H1 (cell line): Measurements from ENCODE around the gene VDAC2. TPM values are rescaled to one million over a fixed set of nuclear protein-coding genes. Genes with fewer than 3 reads are reported as not detected.
"Not testable (repeated sequence)": the region's sequence is repeated elsewhere in the genome, so short reads cannot be mapped to it uniquely, and the experiment has no call there.

Source experiments
- CTCF ChIA-PET: fragments of 300-600 bp; sonication (Branson Sonifier 250); formaldehyde crosslinking; loops from one replicate; lab custom pipeline; 2021; ENCODE audit not compliant: partially characterized antibody; lab: Charles Lee
- POLR2A ChIA-PET: fragments of 300-600 bp; sonication (Branson Sonifier 250); formaldehyde crosslinking; loops from one replicate; lab custom pipeline; 2021; ENCODE audit warnings: inconsistent platforms; ENCODE audit not compliant: partially characterized antibody; lab: Charles Lee
- DNase-seq, 2 experiments: peaks; one replicate each; pipeline versions ENCODE4 v3.0.0 to v3.0.0-alpha.2; 2010 to 2022; ENCODE audit warnings: low spot score in 2 of 2, low read depth in 1 of 2, mixed read lengths in 1 of 2
- FAIRE-seq: peaks from 2 replicates; lab custom pipeline; 2011; peaks lifted over from hg19 to GRCh38; lab: Jason Lieb, UNC
- H2AFZ ChIP-seq: 2 replicates; pipeline ENCODE4 v1.8.1; 2012; ENCODE audit warnings: low read length, inconsistent platforms
- H2AK5ac ChIP-seq: 2 replicates; pipeline ENCODE4 v1.6.1; 2013; ENCODE audit warnings: low read depth, low read length
- H2BK120ac ChIP-seq: replicated peaks from 2 replicates; pipeline ENCODE3; 2013; ENCODE audit warnings: low read depth, low read length, inconsistent platforms
- H2BK12ac ChIP-seq: 2 replicates; pipeline ENCODE4 v1.6.1; 2013; ENCODE audit warnings: low read depth, low read length
- H2BK15ac ChIP-seq: 2 replicates; pipeline ENCODE4 v1.6.1; 2013; ENCODE audit warnings: low read length
- H2BK20ac ChIP-seq: 2 replicates; pipeline ENCODE4 v1.6.1; 2013; ENCODE audit warnings: low read length
- H2BK5ac ChIP-seq: 2 replicates; pipeline ENCODE4 v1.6.1; 2013; ENCODE audit warnings: low read depth, low read length
- H3K14ac ChIP-seq: 2 replicates; pipeline ENCODE4 v1.6.1; 2013; ENCODE audit warnings: inconsistent platforms; ENCODE audit not compliant: insufficient read length
- H3K18ac ChIP-seq: 2 replicates; pipeline ENCODE4 v1.6.1; 2013; ENCODE audit warnings: low read length; ENCODE audit errors: extremely low read depth
- H3K23ac ChIP-seq: 2 replicates; pipeline ENCODE4 v1.6.1; 2013; ENCODE audit warnings: inconsistent platforms; ENCODE audit not compliant: insufficient read length
- H3K23me2 ChIP-seq: 2 replicates; pipeline ENCODE4 v1.6.1; 2013; ENCODE audit warnings: low read depth, low read length
- H3K27ac ChIP-seq: 2 replicates; pipeline ENCODE4 v1.6.1; 2011; ENCODE audit warnings: low read depth, low read length, inconsistent platforms
- H3K27me3 ChIP-seq, 4 experiments: replicated peaks in 1 of 4; 1 replicate in 1 of 4; 2 replicates in 3 of 4; pipeline versions ENCODE4 v1.6.1 to v1.8.1; 2011 to 2013; ENCODE audit warnings: low read length in 3 of 4, mild to moderate bottlenecking in 3 of 4, inconsistent platforms in 2 of 4, mixed read lengths in 2 of 4, moderate library complexity in 1 of 4; ENCODE audit not compliant: control insufficient read depth in 3 of 4, insufficient read depth in 3 of 4; ENCODE audit errors: extremely low read depth in 1 of 4
- H3K36me3 ChIP-seq, 4 experiments: 2 replicates each; pipeline versions ENCODE4 v1.6.1 to v1.8.1; 2011 to 2013; ENCODE audit warnings: mild to moderate bottlenecking in 4 of 4, low read length in 3 of 4, moderate library complexity in 2 of 4, control low read depth in 1 of 4, inconsistent platforms in 1 of 4; ENCODE audit not compliant: insufficient read depth in 4 of 4, control insufficient read depth in 2 of 4
- H3K4ac ChIP-seq: replicated peaks from 2 replicates; pipeline ENCODE3; 2013; ENCODE audit warnings: low read length, low read depth, mixed read lengths, inconsistent platforms; ENCODE audit not compliant: insufficient read length
- H3K4me1 ChIP-seq, 4 experiments: replicated peaks in 1 of 4; 1 replicate in 1 of 4; 2 replicates in 3 of 4; pipeline versions ENCODE4 v1.6.1 to v1.8.1; 2011 to 2013; ENCODE audit warnings: low read length in 3 of 4, inconsistent platforms in 2 of 4, mixed read lengths in 1 of 4; ENCODE audit not compliant: insufficient read depth in 4 of 4, control insufficient read depth in 3 of 4
- H3K4me2 ChIP-seq, 2 experiments: 2 replicates each; pipeline versions ENCODE4 v1.6.1 to v1.8.1; 2011 to 2013; ENCODE audit warnings: low read depth in 2 of 2, low read length in 2 of 2, control low read depth in 1 of 2, inconsistent platforms in 1 of 2, mild to moderate bottlenecking in 1 of 2; ENCODE audit not compliant: insufficient read depth in 1 of 2
- H3K4me3 ChIP-seq, 4 experiments: fragments of 200-600, 300-600 bp in 1 of 4; sonication (generic), shearing (Covaris generic), sonication (Bioruptor Twin) in 1 of 4; 2 replicates each; pipeline versions ENCODE4 v1.5.1 to v1.8.1; 2011 to 2016; ENCODE audit warnings: low read length in 4 of 4, low read depth in 3 of 4, control low read depth in 2 of 4, inconsistent platforms in 2 of 4, mild to moderate bottlenecking in 2 of 4, mixed read lengths in 1 of 4, moderate library complexity in 1 of 4; ENCODE audit not compliant: insufficient read depth in 2 of 4; ENCODE audit errors: extremely low read depth in 1 of 4
- H3K56ac ChIP-seq: replicated peaks from 2 replicates; pipeline ENCODE3; 2013; ENCODE audit warnings: low read depth, mild to moderate bottlenecking, mixed read lengths, low read length, inconsistent platforms; ENCODE audit not compliant: insufficient read length
- H3K79me1 ChIP-seq: 2 replicates; pipeline ENCODE4 v1.6.1; 2013; ENCODE audit warnings: low read depth, low read length, control low read depth
- H3K79me2 ChIP-seq, 2 experiments: 2 replicates each; pipeline versions ENCODE4 v1.6.1 to v1.8.1; 2012 to 2013; ENCODE audit warnings: low read length in 2 of 2, mild to moderate bottlenecking in 2 of 2, inconsistent platforms in 1 of 2; ENCODE audit not compliant: insufficient read depth in 2 of 2, control insufficient read depth in 1 of 2
- H3K9ac ChIP-seq, 4 experiments: replicated peaks in 1 of 4; 1 replicate in 1 of 4; 2 replicates in 3 of 4; pipeline versions ENCODE4 v1.6.1 to v1.8.1; 2011 to 2013; ENCODE audit warnings: low read depth in 3 of 4, low read length in 3 of 4, control low read depth in 2 of 4, mild to moderate bottlenecking in 2 of 4, moderate library complexity in 2 of 4, inconsistent platforms in 1 of 4; ENCODE audit errors: extremely low read depth in 1 of 4
- H3K9me3 ChIP-seq, 2 experiments: 2 replicates each; pipeline versions ENCODE4 v1.6.1 to v1.8.1; 2012 to 2013; ENCODE audit warnings: mild to moderate bottlenecking in 2 of 2, moderate library complexity in 2 of 2, control low read depth in 1 of 2, inconsistent platforms in 1 of 2, low read depth in 1 of 2, low read length in 1 of 2, mixed read lengths in 1 of 2; ENCODE audit not compliant: insufficient read depth in 2 of 2
- H4K20me1 ChIP-seq, 2 experiments: replicated peaks in 1 of 2; 2 replicates each; pipeline versions ENCODE3 to v1.8.1; 2011 to 2013; ENCODE audit warnings: inconsistent platforms in 2 of 2, low read length in 2 of 2, mild to moderate bottlenecking in 1 of 2; ENCODE audit not compliant: insufficient read depth in 2 of 2, control insufficient read depth in 1 of 2
- H4K5ac ChIP-seq: 2 replicates; pipeline ENCODE4 v1.6.1; 2013; ENCODE audit warnings: low read length, low read depth, mixed read lengths, inconsistent platforms; ENCODE audit not compliant: insufficient read length
- H4K8ac ChIP-seq: 2 replicates; pipeline ENCODE4 v1.8.0; 2013; ENCODE audit warnings: mild to moderate bottlenecking, moderate library complexity, low read length, inconsistent platforms; ENCODE audit not compliant: insufficient read depth; ENCODE audit errors: extremely low read depth
- H4K91ac ChIP-seq: replicated peaks from 2 replicates; pipeline ENCODE3; 2013; ENCODE audit warnings: low read length, mixed read lengths, inconsistent platforms; ENCODE audit not compliant: insufficient read length
- POLR2AphosphoS5 ChIP-seq: IDR thresholded peaks from 2 replicates; pipeline ENCODE4 v1.6.1; 2011; ENCODE audit warnings: low read depth, low read length
- SAP30 ChIP-seq: fragments of 300-600 bp; sonication (generic); IDR thresholded peaks from 2 replicates; pipeline ENCODE4 v1.7.1; 2012; ENCODE audit warnings: low read length, moderate library complexity, mild to moderate bottlenecking, inconsistent platforms; ENCODE audit not compliant: insufficient read depth, insufficient replicate concordance
- TBP ChIP-seq: IDR thresholded peaks from 2 replicates; pipeline ENCODE4 v1.6.1; 2011; ENCODE audit warnings: low read depth, low read length, improper control_type of control experiment
- WGBS, 2 experiments: shearing (Covaris generic) in 1 of 2; methylation state at CpG; one replicate each; pipeline versions ENCODE4 v1.1.6 to v1.1.7; 2013 to 2015; ENCODE audit warnings: low lambda C conversion rate in 2 of 2, mixed read lengths in 2 of 2, inconsistent platforms in 1 of 2, low coverage in 1 of 2, missing lambda C conversion rate in 1 of 2; ENCODE audit not compliant: insufficient replicate concordance in 2 of 2, insufficient coverage in 1 of 2, insufficient read length in 1 of 2; ENCODE audit errors: extremely low coverage in 1 of 2, missing lambda C conversion rate in 1 of 2; 5-methylcytosine and 5-hydroxymethylcytosine counted together
- polyA plus RNA-seq, 7 experiments: library from polyadenylated mRNA; depleted of rRNA in 3 of 7; stranded (reverse) in 5 of 7; unstranded in 2 of 7; fragments of >200 nt in 5 of 7; fragments of 200-250 nt in 2 of 7; gene quantifications; 1 replicate in 5 of 7; 2 replicates in 1 of 7; 4 replicates in 1 of 7; pipeline versions ENCODE4 v1.2.1 to v1.2.3, GENCODE V29; 2011 to 2013; ENCODE audit warnings: missing spikeins in 2 of 7, mixed read lengths in 2 of 7
- total RNA-seq: library from RNA; stranded (reverse); fragmentation: NEBNext Ultra II Directional; extraction: Animal tissue kit (Norgen Biotek cat#: 25700); gene quantifications from 2 replicates; pipeline ENCODE4 v1.2.1, GENCODE V29; 2021

The VDAC2 gene
- total and polyA plus RNA-seq, 2 of the 8 experiments (the other 6 are each of a cell fraction or from before 2014, with no cell fraction given) = 89.8 to 284 TPM

DNA sequence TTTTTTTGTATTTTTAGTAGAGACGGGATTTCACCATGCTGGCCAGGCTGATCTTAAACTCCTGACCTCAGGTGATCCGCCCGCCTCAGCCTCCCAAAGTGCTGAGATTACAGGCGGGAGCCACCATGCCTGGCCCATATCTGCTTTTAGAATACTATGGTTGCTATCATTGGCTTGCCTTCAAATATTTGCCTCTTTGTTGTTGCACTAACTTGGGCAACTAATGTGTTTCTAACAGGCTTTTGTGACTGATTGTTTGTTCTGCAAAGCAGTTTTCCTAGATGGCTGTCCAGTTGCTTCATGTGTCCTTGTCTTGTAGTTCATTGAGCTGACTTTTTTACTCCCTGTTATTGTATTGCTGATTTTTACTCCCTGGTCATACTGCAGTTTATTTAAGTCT is 9.7 kb downstream of the VDAC2 start (continued):
- TF ChIP-seq POLR2AphosphoS5 (no peak), SAP30 (no peak), TBP (no peak)
- TF ChIP-seq, all 59 proteins: peak for 0

GRCh38 chr10:75221492-75221891 is 10.9 kb downstream of the VDAC2 start:
- POLR2A ChIA-PET = interaction anchor here (13.3 to 27.6 kb wide), 2 partner anchors 12 to 26 kb away, joined by 142 to 801 read pairs; partner anchors contain the start of genes COMTD1 and VDAC2
- not testable (repeated sequence) for H2BK5ac ChIP-seq, H3K18ac ChIP-seq, H2BK15ac ChIP-seq, H3K27ac ChIP-seq, DNase-seq, FAIRE-seq, H2AK5ac ChIP-seq, H2BK12ac ChIP-seq, H3K9ac ChIP-seq, H3K4ac ChIP-seq, H2BK20ac ChIP-seq, H3K23ac ChIP-seq, H4K8ac ChIP-seq, H3K23me2 ChIP-seq, H2AFZ ChIP-seq, H3K4me3 ChIP-seq, H3K9me3 ChIP-seq, H4K91ac ChIP-seq, H3K79me1 ChIP-seq, H3K27me3 ChIP-seq, H3K4me2 ChIP-seq, H3K14ac ChIP-seq, H2BK120ac ChIP-seq, H3K56ac ChIP-seq, H4K5ac ChIP-seq, H4K20me1 ChIP-seq
- CTCF ChIA-PET = interaction anchor here (2.2 to 12.2 kb wide), 4 partner anchors 9 to 33 kb away, joined by 9 to 128 read pairs (median 20); partner anchors contain the start of genes COMTD1 and VDAC2
- WGBS, 2 experiments = 90% methylated on average over 8 of the region's 8 CpGs; no CpG with 5 or more reads in 1 of the 2 experiments
- Histone ChIP-seq H3K79me2 (peaks cover 0 to 61% of the 10 kb centered on the region in 2 experiments; a peak in 3 of 4 replicates), H3K4me1 (peaks cover 14 to 39% (median 27%) of the 10 kb centered on the region in 4 experiments), H3K36me3 (peaks cover 19 to 97% (median 58%) of the 10 kb centered on the region in 4 experiments)
